Measurements from ENCODE around the gene CNTNAP4. TPM values are rescaled to one million over a fixed set of nuclear protein-coding genes. Genes with fewer than 3 reads are reported as not detected.

Gene CNTNAP4
- total RNA-seq, 1 donor from 2014 or later, result 2.1 TPM

DNA sequence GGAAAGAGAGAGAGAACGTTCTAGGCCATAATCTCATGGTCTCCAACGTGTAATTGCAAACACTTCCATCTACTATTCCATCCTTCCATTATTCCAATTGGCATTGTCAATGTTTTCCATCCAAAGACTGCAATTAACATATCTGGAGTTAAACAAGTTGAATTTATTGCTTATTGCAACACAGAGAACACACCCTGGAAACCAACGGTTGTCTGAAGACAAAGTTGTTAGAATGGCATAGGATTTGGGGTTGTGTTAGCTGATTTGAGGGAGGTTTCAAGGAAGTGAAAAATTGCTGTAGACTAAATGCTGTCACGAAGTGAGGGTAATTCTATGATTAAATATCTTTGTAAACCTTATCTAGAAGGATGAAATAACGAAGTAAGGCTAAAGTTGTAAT lies 178.8 kb downstream of the CNTNAP4 start:
- H3K9me3 Mint-ChIP-seq, result no peaks in the 10 kb centered on the region

DNA sequence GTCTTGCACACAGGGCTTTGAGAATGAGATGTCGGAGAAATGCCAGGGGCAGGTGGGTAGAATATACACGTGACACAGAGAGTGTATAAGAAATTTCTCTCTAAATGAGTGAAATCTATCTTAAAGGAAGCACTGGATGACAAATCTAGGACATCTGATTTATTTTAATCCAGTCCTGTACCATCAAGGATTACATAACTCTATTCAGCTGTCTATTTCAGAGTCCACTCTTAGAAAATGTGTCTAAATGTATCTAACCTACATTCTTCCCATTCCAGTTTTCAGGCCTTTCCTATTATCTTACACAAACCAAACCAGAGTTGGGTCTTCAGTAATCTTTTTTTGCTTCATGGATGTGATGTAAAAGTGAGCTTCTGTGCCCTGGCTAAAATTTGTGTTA lies 181.9 kb downstream of the CNTNAP4 start:
- Mint-ChIP-seq H3K27me3 (no peaks in the 10 kb centered on the region), H3K9me3 (no peaks in the 10 kb centered on the region), H3K36me3 (no peaks in the 10 kb centered on the region), H3K4me1 (ENCODE audit: unreplicated experiment) (no peaks in the 10 kb centered on the region), H3K4me3 (no peak overlapping the region), H3K27ac (no peak overlapping the region)
- DNase-seq (ENCODE audit: extremely low spot score, unreplicated experiment), result no peak
- TF ChIP-seq, protein P1, sequence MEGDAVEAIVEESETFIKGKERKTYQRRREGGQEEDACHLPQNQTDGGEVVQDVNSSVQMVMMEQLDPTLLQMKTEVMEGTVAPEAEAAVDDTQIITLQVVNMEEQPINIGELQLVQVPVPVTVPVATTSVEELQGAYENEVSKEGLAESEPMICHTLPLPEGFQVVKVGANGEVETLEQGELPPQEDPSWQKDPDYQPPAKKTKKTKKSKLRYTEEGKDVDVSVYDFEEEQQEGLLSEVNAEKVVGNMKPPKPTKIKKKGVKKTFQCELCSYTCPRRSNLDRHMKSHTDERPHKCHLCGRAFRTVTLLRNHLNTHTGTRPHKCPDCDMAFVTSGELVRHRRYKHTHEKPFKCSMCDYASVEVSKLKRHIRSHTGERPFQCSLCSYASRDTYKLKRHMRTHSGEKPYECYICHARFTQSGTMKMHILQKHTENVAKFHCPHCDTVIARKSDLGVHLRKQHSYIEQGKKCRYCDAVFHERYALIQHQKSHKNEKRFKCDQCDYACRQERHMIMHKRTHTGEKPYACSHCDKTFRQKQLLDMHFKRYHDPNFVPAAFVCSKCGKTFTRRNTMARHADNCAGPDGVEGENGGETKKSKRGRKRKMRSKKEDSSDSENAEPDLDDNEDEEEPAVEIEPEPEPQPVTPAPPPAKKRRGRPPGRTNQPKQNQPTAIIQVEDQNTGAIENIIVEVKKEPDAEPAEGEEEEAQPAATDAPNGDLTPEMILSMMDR (conservative IDR thresholded peaks at IDR 0.05), result no peak

More for the DNA sequence above, 178.8 kb downstream of the CNTNAP4 start:
- no peak overlapping the region for H3K4me3 Mint-ChIP-seq
- H3K4me1 Mint-ChIP-seq (ENCODE audit: unreplicated experiment), result no peaks in the 10 kb centered on the region
- no peak for DNase-seq (ENCODE audit: extremely low spot score, unreplicated experiment)
- no peaks in the 10 kb centered on the region for H3K27me3 Mint-ChIP-seq
- no peaks in the 10 kb centered on the region for H3K36me3 Mint-ChIP-seq
- TF ChIP-seq, protein P1 (conservative IDR thresholded peaks at IDR 0.05), result no peak
- H3K27ac Mint-ChIP-seq, result no peak overlapping the region

DNA sequence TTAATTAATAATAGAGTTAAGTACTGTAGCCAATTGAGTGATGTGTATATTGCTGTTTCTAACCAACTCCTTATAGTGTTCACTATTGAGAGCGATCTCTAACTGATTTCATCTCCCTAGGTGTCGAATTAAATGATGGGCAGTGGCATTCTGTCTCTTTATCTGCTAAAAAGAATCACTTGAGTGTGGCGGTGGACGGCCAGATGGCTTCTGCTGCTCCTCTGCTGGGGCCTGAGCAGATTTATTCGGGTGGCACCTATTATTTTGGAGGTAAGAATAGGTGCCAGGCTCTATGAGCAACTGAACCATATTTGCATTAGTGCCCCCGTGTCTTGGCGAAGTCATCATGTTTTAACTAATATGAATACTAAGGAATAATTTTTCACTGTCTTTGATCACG lies 184.6 kb downstream of the CNTNAP4 start:
- DNase-seq (ENCODE audit: extremely low spot score, unreplicated experiment), result no peak
- Mint-ChIP-seq H3K9me3 (no peaks in the 10 kb centered on the region), H3K4me1 (ENCODE audit: unreplicated experiment) (no peaks in the 10 kb centered on the region), H3K36me3 (no peaks in the 10 kb centered on the region), H3K27me3 (no peaks in the 10 kb centered on the region), H3K27ac (no peak overlapping the region), H3K4me3 (no peak overlapping the region)
- TF ChIP-seq, protein P1 (conservative IDR thresholded peaks at IDR 0.05), result no peak

DNA sequence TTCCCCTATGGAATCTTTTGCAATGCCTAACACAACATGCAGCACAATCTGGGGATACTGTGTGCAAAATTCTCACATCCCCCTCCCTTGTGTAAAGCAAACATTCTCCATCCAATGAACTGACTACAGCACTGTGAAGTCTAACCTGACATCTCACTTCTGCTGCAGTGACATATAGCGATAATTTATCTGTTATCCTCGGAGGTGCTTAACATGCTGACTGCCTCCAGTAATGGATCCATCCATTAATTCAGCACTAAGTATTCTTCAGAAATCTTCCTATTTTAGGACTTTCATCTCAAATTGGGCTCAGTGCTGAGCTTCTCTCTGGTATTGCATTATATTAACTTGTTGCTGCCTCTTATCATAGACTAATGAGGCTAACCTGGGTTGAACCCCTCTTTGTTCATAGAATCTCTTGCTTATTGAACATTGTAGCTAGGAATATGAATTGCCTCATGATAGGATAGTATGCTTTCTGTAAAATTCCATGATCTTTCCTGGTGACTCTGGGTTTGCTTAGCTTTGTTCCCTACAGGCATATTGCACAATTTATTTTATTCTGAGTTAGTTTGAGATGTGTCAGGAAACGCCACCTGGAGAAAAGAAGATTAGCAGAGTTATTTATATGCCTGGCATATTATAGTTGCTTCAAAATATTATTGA lies 187.9 kb downstream of the CNTNAP4 start:
- Mint-ChIP-seq H3K36me3 (no peaks in the 10 kb centered on the region), H3K27ac (no peak overlapping the region), H3K27me3 (no peaks in the 10 kb centered on the region), H3K4me1 (ENCODE audit: unreplicated experiment) (no peaks in the 10 kb centered on the region), H3K4me3 (no peak overlapping the region), H3K9me3 (no peaks in the 10 kb centered on the region)
- TF ChIP-seq, protein P1 (conservative IDR thresholded peaks at IDR 0.05), result no peak
- DNase-seq (ENCODE audit: extremely low spot score, unreplicated experiment), result no peak

DNA sequence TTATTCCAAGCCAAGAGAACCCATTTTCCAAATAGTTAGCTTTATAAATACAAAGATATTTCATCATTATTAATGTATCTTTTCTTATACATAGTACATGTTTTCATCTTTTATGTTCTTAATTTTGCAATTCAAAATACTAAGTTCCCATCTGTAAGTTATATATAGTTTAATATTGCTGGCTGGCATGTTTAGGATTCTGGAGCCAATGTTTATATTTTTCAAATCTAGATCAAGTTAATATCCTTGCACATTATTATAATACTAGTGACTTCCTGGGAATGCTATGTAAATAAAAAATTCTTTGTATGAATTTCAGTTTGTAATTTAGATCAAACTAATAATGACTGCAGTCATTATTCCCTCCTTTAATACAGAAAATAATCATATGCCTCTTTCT lies 189.7 kb downstream of the CNTNAP4 start:
- H3K27ac Mint-ChIP-seq, result no peak overlapping the region
- H3K4me1 Mint-ChIP-seq (ENCODE audit: unreplicated experiment), result no peaks in the 10 kb centered on the region
- TF ChIP-seq, protein P1 (conservative IDR thresholded peaks at IDR 0.05), result no peak
- no peak overlapping the region for H3K4me3 Mint-ChIP-seq
- H3K9me3 Mint-ChIP-seq, result no peaks in the 10 kb centered on the region
- H3K27me3 Mint-ChIP-seq, result no peaks in the 10 kb centered on the region
- H3K36me3 Mint-ChIP-seq, result no peaks in the 10 kb centered on the region
- no peak for DNase-seq (ENCODE audit: extremely low spot score, unreplicated experiment)
